GM23338 (cell line): Measurements from ENCODE around the gene MTOR. TPM values are rescaled to one million over a fixed set of nuclear protein-coding genes. Genes with fewer than 3 reads are reported as not detected.

ENCODE experiments used
- ATAC-seq: fragments of 200-7000 bp; cut with Tn5 transposase; 3 replicates; pipeline ENCODE4 v1.9.1; 2020
- DNase-seq: peaks from one replicate; pipeline ENCODE4 v3.0.0-alpha.2; 2015; ENCODE audit warnings: low spot score
- H2AFZ ChIP-seq: fragments of 200-600 bp; sonication (generic); 2 replicates; pipeline ENCODE4 v1.8.0; 2016; ENCODE audit warnings: antibody characterized with exemption, mild to moderate bottlenecking, moderate library complexity
- H3F3A ChIP-seq: fragments of 200-600 bp; sonication (generic); replicated peaks from 2 replicates; pipeline ENCODE4 v1.8.0; 2017; ENCODE audit warnings: antibody characterized with exemption, mixed run types, low read depth
- H3K27ac ChIP-seq: fragments of 200-600 bp; sonication (generic); 2 replicates; pipeline ENCODE4 v1.6.1; 2016; ENCODE audit warnings: low read depth
- H3K27me3 ChIP-seq: fragments of 200-600 bp; sonication (generic); 2 replicates; pipeline ENCODE4 v1.8.0; 2016; ENCODE audit warnings: mild to moderate bottlenecking, mixed run types, moderate library complexity; ENCODE audit not compliant: insufficient read depth
- H3K36me3 ChIP-seq: fragments of 200-600 bp; sonication (generic); 2 replicates; pipeline ENCODE4 v1.8.0; 2016; ENCODE audit warnings: mild to moderate bottlenecking; ENCODE audit not compliant: insufficient read depth
- H3K4me1 ChIP-seq: fragments of 200-600 bp; sonication (generic); 2 replicates; pipeline ENCODE4 v1.8.0; 2016; ENCODE audit warnings: mild to moderate bottlenecking, moderate library complexity; ENCODE audit not compliant: insufficient read depth
- H3K4me2 ChIP-seq: fragments of 200-600 bp; sonication (generic); 2 replicates; pipeline ENCODE4 v1.7.1; 2017; ENCODE audit warnings: mixed run types
- H3K4me3 ChIP-seq: fragments of 200-600 bp; sonication (generic); 2 replicates; pipeline ENCODE4 v1.6.1; 2016; ENCODE audit warnings: mixed run types
- H3K79me2 ChIP-seq: fragments of 200-600 bp; sonication (generic); replicated peaks from 2 replicates; pipeline ENCODE4 v1.8.0; 2017; ENCODE audit warnings: mild to moderate bottlenecking; ENCODE audit not compliant: insufficient read depth
- H3K9me2 ChIP-seq: fragments of 200-600 bp; sonication (generic); 2 replicates; pipeline ENCODE4 v1.8.0; 2017; ENCODE audit not compliant: insufficient read depth
- H4K20me1 ChIP-seq: fragments of 200-600 bp; sonication (generic); replicated peaks from 2 replicates; pipeline ENCODE4 v1.8.0; 2017; ENCODE audit warnings: mild to moderate bottlenecking; ENCODE audit not compliant: insufficient read depth
- H3K27ac Mint-ChIP-seq: 2 replicates; pipeline ENCODE4 v1.8.0; 2020; ENCODE audit warnings: inconsistent platforms, mild to moderate bottlenecking, moderate library complexity, mixed read lengths
- H3K27me3 Mint-ChIP-seq: 3 replicates; pipeline ENCODE4 v1.8.0; 2022; ENCODE audit warnings: low read depth, mild to moderate bottlenecking, moderate library complexity, mixed read lengths, inconsistent platforms; ENCODE audit not compliant: insufficient read depth, poor library complexity
- H3K36me3 Mint-ChIP-seq: 3 replicates; pipeline ENCODE4 v1.8.0; 2021; ENCODE audit warnings: low read depth, mild to moderate bottlenecking, inconsistent platforms, moderate library complexity, mixed read lengths
- H3K4me1 Mint-ChIP-seq: 3 replicates; pipeline ENCODE4 v1.8.0; 2020; ENCODE audit warnings: mild to moderate bottlenecking, inconsistent platforms, mixed read lengths
- H3K4me3 Mint-ChIP-seq: 3 replicates; pipeline ENCODE4 v1.8.0; 2021; ENCODE audit warnings: moderate library complexity, mild to moderate bottlenecking, inconsistent platforms, mixed read lengths
- H3K9me3 Mint-ChIP-seq: 3 replicates; pipeline ENCODE4 v1.8.0; 2020; ENCODE audit warnings: moderate library complexity, mild to moderate bottlenecking, inconsistent platforms, mixed read lengths
- EZH2 ChIP-seq: fragments of 200-600 bp; sonication (generic); IDR thresholded peaks from one replicate; pipeline ENCODE4 v1.8.0; 2017; ENCODE audit warnings: antibody characterized with exemption, mild to moderate bottlenecking, low read depth; ENCODE audit not compliant: unreplicated experiment
- EZH2phosphoT487 ChIP-seq: fragments of 200-600 bp; sonication (generic); IDR thresholded peaks from one replicate; pipeline ENCODE4 v1.8.1; 2018; ENCODE audit warnings: antibody characterized with exemption; ENCODE audit not compliant: unreplicated experiment
- JUNB ChIP-seq: IDR thresholded peaks from one replicate; pipeline ENCODE4 v1.6.1; 2016; ENCODE audit warnings: antibody characterized with exemption; ENCODE audit not compliant: unreplicated experiment
- NANOG ChIP-seq: IDR thresholded peaks from 2 replicates; pipeline ENCODE4 v1.6.1; 2016; ENCODE audit warnings: antibody characterized with exemption, borderline replicate concordance
- POLR2AphosphoS5 ChIP-seq: IDR thresholded peaks from 2 replicates; pipeline ENCODE4 v1.6.1; 2016; ENCODE audit warnings: antibody characterized with exemption, low read depth
- STAT1 ChIP-seq: IDR thresholded peaks from one replicate; pipeline ENCODE4 v1.6.1; 2016; ENCODE audit warnings: antibody characterized with exemption; ENCODE audit not compliant: unreplicated experiment
- ZNF114 ChIP-seq: fragments of 250-450 bp; sonication (Bioruptor Pico); IDR thresholded peaks from 2 replicates; pipeline ENCODE4 v1.5.0; 2020; ENCODE audit warnings: mild to moderate bottlenecking, moderate library complexity
- polyA plus RNA-seq: library from polyadenylated mRNA; unstranded; fragments of >200 nt; fragmentation: Nextera tagmentation; extraction: Ambion mirVana; gene quantifications from 2 replicates; pipeline ENCODE4 v1.2.1, GENCODE V29; 2016
- total RNA-seq: library from RNA; depleted of rRNA; stranded (reverse); fragments of >200 nt; shearing (Covaris generic); gene quantifications from 2 replicates; pipeline ENCODE4 v1.2.3, GENCODE V29; 2014
- TF ChIP-seq, protein P1 (sequence below), 2 experiments: fragments of 200-600 bp in 1 of 2; sonication (generic) in 1 of 2; conservative IDR thresholded peaks; 2 replicates each; pipeline versions ENCODE4 v1.5.1 to v1.6.1; 2016 to 2017; ENCODE audit warnings: antibody characterized with exemption in 2 of 2, low read depth in 2 of 2, mild to moderate bottlenecking in 2 of 2, moderate library complexity in 1 of 2
- TF ChIP-seq, protein P2 (sequence below): IDR thresholded peaks from 2 replicates; pipeline ENCODE4 v1.6.1; 2016; ENCODE audit warnings: antibody characterized with exemption
- TF ChIP-seq, protein P3 (sequence below): IDR thresholded peaks from one replicate; pipeline ENCODE4 v1.6.1; 2018; ENCODE audit warnings: antibody characterized with exemption; ENCODE audit not compliant: unreplicated experiment
- TF ChIP-seq, protein P4 (sequence below): fragments of 250-450 bp; sonication (Bioruptor Pico); IDR thresholded peaks from 2 replicates; pipeline ENCODE4 v1.5.0; 2020; ENCODE audit warnings: mild to moderate bottlenecking, moderate library complexity

The MTOR gene
- total and polyA plus RNA-seq, 2 experiments from 2014 or later: 22.8 to 98.0 TPM

DNA sequence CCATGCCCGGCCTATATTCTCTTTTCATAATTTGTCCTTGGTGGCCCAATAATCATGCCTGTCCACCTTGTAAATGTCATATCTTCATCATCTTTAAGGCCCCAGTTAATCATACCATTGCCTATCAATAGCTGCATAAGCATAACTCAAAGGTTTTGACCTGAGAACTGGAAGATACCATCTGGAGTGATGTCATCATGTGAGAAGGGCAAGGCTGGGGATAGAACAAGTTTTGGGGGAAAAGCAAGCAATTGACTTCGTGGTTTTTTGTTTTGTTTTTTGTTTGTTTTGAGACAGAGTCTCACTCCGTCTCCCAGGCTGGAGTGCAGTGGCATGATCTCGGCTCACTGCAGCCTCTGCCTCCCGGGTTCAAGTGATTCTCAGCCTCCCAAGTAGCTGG lies 16.8 kb upstream of the MTOR start:
- Histone ChIP-seq H4K20me1 (0 out of 2 replicates have a peak, but pooled peaks cover 21% of the 10 kb centered on the region), H3K36me3 (peaks cover 13% of the 10 kb centered on the region; the same call in 1 of the 2 replicates), H3F3A (peaks cover 4% of the 10 kb centered on the region; the same call in 1 of the 2 replicates), H3K27ac (no peak overlapping the region), H3K9me2 (no peaks in the 10 kb centered on the region), H3K4me2 (no peak overlapping the region), H2AFZ (no peak overlapping the region), H3K27me3 (no peaks in the 10 kb centered on the region), H3K79me2 (peaks cover 97% of the 10 kb centered on the region), H3K4me3 (no peak overlapping the region), H3K4me1 (peaks cover 15% of the 10 kb centered on the region)
- no peak overlapping the region for H3K4me3 Mint-ChIP-seq
- DNase-seq (no peak), ATAC-seq (no peak)
- TF ChIP-seq ZNF114 (CRISPR knock-in tag): no peak
- no peak for TF ChIP-seq POLR2AphosphoS5
- TF ChIP-seq, protein P1, sequence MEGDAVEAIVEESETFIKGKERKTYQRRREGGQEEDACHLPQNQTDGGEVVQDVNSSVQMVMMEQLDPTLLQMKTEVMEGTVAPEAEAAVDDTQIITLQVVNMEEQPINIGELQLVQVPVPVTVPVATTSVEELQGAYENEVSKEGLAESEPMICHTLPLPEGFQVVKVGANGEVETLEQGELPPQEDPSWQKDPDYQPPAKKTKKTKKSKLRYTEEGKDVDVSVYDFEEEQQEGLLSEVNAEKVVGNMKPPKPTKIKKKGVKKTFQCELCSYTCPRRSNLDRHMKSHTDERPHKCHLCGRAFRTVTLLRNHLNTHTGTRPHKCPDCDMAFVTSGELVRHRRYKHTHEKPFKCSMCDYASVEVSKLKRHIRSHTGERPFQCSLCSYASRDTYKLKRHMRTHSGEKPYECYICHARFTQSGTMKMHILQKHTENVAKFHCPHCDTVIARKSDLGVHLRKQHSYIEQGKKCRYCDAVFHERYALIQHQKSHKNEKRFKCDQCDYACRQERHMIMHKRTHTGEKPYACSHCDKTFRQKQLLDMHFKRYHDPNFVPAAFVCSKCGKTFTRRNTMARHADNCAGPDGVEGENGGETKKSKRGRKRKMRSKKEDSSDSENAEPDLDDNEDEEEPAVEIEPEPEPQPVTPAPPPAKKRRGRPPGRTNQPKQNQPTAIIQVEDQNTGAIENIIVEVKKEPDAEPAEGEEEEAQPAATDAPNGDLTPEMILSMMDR (conservative IDR thresholded peaks at IDR 0.05; ENCODE audit: low read depth in 2 of 2): no peak
- TF ChIP-seq, protein P2, sequence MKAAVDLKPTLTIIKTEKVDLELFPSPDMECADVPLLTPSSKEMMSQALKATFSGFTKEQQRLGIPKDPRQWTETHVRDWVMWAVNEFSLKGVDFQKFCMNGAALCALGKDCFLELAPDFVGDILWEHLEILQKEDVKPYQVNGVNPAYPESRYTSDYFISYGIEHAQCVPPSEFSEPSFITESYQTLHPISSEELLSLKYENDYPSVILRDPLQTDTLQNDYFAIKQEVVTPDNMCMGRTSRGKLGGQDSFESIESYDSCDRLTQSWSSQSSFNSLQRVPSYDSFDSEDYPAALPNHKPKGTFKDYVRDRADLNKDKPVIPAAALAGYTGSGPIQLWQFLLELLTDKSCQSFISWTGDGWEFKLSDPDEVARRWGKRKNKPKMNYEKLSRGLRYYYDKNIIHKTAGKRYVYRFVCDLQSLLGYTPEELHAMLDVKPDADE: no peak
- no peak for TF ChIP-seq JUNB
- TF ChIP-seq EZH2phosphoT487: no peak
- TF ChIP-seq, protein P3, sequence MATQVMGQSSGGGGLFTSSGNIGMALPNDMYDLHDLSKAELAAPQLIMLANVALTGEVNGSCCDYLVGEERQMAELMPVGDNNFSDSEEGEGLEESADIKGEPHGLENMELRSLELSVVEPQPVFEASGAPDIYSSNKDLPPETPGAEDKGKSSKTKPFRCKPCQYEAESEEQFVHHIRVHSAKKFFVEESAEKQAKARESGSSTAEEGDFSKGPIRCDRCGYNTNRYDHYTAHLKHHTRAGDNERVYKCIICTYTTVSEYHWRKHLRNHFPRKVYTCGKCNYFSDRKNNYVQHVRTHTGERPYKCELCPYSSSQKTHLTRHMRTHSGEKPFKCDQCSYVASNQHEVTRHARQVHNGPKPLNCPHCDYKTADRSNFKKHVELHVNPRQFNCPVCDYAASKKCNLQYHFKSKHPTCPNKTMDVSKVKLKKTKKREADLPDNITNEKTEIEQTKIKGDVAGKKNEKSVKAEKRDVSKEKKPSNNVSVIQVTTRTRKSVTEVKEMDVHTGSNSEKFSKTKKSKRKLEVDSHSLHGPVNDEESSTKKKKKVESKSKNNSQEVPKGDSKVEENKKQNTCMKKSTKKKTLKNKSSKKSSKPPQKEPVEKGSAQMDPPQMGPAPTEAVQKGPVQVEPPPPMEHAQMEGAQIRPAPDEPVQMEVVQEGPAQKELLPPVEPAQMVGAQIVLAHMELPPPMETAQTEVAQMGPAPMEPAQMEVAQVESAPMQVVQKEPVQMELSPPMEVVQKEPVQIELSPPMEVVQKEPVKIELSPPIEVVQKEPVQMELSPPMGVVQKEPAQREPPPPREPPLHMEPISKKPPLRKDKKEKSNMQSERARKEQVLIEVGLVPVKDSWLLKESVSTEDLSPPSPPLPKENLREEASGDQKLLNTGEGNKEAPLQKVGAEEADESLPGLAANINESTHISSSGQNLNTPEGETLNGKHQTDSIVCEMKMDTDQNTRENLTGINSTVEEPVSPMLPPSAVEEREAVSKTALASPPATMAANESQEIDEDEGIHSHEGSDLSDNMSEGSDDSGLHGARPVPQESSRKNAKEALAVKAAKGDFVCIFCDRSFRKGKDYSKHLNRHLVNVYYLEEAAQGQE: no peak
- TF ChIP-seq, protein P4, sequence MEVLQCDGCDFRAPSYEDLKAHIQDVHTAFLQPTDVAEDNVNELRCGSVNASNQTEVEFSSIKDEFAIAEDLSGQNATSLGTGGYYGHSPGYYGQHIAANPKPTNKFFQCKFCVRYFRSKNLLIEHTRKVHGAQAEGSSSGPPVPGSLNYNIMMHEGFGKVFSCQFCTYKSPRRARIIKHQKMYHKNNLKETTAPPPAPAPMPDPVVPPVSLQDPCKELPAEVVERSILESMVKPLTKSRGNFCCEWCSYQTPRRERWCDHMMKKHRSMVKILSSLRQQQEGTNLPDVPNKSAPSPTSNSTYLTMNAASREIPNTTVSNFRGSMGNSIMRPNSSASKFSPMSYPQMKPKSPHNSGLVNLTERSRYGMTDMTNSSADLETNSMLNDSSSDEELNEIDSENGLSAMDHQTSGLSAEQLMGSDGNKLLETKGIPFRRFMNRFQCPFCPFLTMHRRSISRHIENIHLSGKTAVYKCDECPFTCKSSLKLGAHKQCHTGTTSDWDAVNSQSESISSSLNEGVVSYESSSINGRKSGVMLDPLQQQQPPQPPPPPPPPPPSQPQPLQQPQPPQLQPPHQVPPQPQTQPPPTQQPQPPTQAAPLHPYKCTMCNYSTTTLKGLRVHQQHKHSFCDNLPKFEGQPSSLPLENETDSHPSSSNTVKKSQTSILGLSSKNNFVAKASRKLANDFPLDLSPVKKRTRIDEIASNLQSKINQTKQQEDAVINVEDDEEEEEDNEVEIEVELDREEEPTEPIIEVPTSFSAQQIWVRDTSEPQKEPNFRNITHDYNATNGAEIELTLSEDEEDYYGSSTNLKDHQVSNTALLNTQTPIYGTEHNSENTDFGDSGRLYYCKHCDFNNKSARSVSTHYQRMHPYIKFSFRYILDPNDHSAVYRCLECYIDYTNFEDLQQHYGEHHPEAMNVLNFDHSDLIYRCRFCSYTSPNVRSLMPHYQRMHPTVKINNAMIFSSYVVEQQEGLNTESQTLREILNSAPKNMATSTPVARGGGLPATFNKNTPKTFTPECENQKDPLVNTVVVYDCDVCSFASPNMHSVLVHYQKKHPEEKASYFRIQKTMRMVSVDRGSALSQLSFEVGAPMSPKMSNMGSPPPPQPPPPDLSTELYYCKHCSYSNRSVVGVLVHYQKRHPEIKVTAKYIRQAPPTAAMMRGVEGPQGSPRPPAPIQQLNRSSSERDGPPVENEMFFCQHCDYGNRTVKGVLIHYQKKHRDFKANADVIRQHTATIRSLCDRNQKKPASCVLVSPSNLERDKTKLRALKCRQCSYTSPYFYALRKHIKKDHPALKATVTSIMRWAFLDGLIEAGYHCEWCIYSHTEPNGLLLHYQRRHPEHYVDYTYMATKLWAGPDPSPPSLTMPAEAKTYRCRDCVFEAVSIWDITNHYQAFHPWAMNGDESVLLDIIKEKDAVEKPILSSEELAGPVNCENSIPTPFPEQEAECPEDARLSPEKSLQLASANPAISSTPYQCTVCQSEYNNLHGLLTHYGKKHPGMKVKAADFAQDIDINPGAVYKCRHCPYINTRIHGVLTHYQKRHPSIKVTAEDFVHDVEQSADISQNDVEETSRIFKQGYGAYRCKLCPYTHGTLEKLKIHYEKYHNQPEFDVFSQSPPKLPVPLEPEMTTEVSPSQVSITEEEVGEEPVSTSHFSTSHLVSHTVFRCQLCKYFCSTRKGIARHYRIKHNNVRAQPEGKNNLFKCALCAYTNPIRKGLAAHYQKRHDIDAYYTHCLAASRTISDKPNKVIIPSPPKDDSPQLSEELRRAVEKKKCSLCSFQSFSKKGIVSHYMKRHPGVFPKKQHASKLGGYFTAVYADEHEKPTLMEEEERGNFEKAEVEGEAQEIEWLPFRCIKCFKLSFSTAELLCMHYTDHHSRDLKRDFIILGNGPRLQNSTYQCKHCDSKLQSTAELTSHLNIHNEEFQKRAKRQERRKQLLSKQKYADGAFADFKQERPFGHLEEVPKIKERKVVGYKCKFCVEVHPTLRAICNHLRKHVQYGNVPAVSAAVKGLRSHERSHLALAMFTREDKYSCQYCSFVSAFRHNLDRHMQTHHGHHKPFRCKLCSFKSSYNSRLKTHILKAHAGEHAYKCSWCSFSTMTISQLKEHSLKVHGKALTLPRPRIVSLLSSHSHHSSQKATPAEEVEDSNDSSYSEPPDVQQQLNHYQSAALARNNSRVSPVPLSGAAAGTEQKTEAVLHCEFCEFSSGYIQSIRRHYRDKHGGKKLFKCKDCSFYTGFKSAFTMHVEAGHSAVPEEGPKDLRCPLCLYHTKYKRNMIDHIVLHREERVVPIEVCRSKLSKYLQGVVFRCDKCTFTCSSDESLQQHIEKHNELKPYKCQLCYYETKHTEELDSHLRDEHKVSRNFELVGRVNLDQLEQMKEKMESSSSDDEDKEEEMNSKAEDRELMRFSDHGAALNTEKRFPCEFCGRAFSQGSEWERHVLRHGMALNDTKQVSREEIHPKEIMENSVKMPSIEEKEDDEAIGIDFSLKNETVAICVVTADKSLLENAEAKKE (CRISPR knock-in tag): no peak
- TF ChIP-seq NANOG: no peak
- no peak for TF ChIP-seq STAT1
- TF ChIP-seq EZH2: no peak
- no peak overlapping the region for H3K27ac Mint-ChIP-seq
- peaks cover 27% of the 10 kb centered on the region for H3K4me1 Mint-ChIP-seq
- H3K27me3 Mint-ChIP-seq: peaks cover 4% of the 10 kb centered on the region
- H3K9me3 Mint-ChIP-seq: no peaks in the 10 kb centered on the region
- peaks cover 41% of the 10 kb centered on the region for H3K36me3 Mint-ChIP-seq
